HepG2 (cell line): Measurements from ENCODE around the gene SHC1. TPM values are rescaled to one million over a fixed set of nuclear protein-coding genes. Genes with fewer than 3 reads are reported as not detected.

Source experiments
- ATAC-seq: fragments of 200-7000 bp; cut with Tn5 transposase; 3 replicates; pipeline ENCODE4 v1.9.1; 2020; ENCODE audit warnings: mild to moderate bottlenecking, moderate library complexity
- BruUV-seq: library from RNA; stranded (reverse); fragments of 400-500 nt; replicated peaks from 2 replicates; lab custom pipeline; 2021; lab: Mats Ljungman, UMichigan
- CTCF ChIA-PET: fragments of 300-600 bp; formaldehyde crosslinking; extraction: SDS; loops from one replicate; lab custom pipeline; 2021; ENCODE audit warnings: low total read pairs, inconsistent platforms, low intra/inter-chr PET ratio; lab: Yijun Ruan, JAX
- POLR2A ChIA-PET: fragments of 350-600 bp; sonication (Branson Sonifier 250); formaldehyde crosslinking; loops from one replicate; lab custom pipeline; 2020; ENCODE audit warnings: antibody characterized with exemption, inconsistent platforms; lab: Yijun Ruan, JAX
- DNase-seq: peaks from one replicate; pipeline ENCODE4 v3.0.0-alpha.2; 2015; ENCODE audit warnings: low spot score
- FAIRE-seq: peaks from 3 replicates; lab custom pipeline; 2011; peaks lifted over from hg19 to GRCh38; lab: Jason Lieb, UNC
- H2AFZ ChIP-seq: one replicate; pipeline ENCODE4 v1.6.1; 2011; ENCODE audit warnings: low read length, inconsistent platforms
- H3K27ac ChIP-seq: fragments of 300-600 bp; 3 replicates; pipeline ENCODE4 v1.8.0; 2011; ENCODE audit warnings: mixed run types, mild to moderate bottlenecking, mixed read lengths, low read length, inconsistent platforms; ENCODE audit not compliant: insufficient read depth; ENCODE audit errors: extremely low read length
- H3K27me3 ChIP-seq, 2 experiments: fragments of 200-600 bp in 1 of 2; 2 replicates in 1 of 2; 3 replicates in 1 of 2; pipeline versions ENCODE4 v1.6.0 to v1.8.0; 2011; ENCODE audit warnings: low read length in 2 of 2, mild to moderate bottlenecking in 2 of 2, moderate library complexity in 2 of 2, inconsistent platforms in 1 of 2; ENCODE audit not compliant: insufficient read depth in 2 of 2, control insufficient read depth in 1 of 2
- H3K36me3 ChIP-seq, 2 experiments: fragments of 200-600 bp in 1 of 2; replicated peaks in 1 of 2; 2 replicates in 1 of 2; 3 replicates in 1 of 2; pipeline versions ENCODE4 v1.5.1 to v1.8.0; 2011; ENCODE audit warnings: low read length in 2 of 2, inconsistent platforms in 1 of 2; ENCODE audit not compliant: insufficient read depth in 2 of 2, control insufficient read depth in 1 of 2
- H3K4me1 ChIP-seq: 2 replicates; pipeline ENCODE4 v1.5.1; 2012; ENCODE audit warnings: low read length, inconsistent platforms; ENCODE audit not compliant: insufficient read depth
- H3K4me2 ChIP-seq: 2 replicates; pipeline ENCODE4 v1.6.0; 2011; ENCODE audit warnings: low read depth, low read length, inconsistent platforms
- H3K4me3 ChIP-seq, 3 experiments: fragments of 200-600 bp in 1 of 3; sonication (generic), shearing (Covaris generic) in 1 of 3; replicated peaks in 1 of 3; 2 replicates each; pipeline ENCODE4 v1.5.1; 2011 to 2016; ENCODE audit warnings: low read length in 3 of 3, inconsistent platforms in 2 of 3, low read depth in 2 of 3, mild to moderate bottlenecking in 2 of 3, control low read depth in 1 of 3, mixed read lengths in 1 of 3; ENCODE audit not compliant: insufficient read depth in 1 of 3
- H3K79me2 ChIP-seq: one replicate; pipeline ENCODE4 v1.6.1; 2011; ENCODE audit warnings: low read length, inconsistent platforms; ENCODE audit not compliant: insufficient read depth
- H3K9ac ChIP-seq: 2 replicates; pipeline ENCODE4 v1.6.0; 2011; ENCODE audit warnings: mild to moderate bottlenecking, low read depth, low read length, inconsistent platforms; ENCODE audit not compliant: insufficient read depth
- H3K9me3 ChIP-seq: 2 replicates; pipeline ENCODE4 v1.5.1; 2012; ENCODE audit warnings: mild to moderate bottlenecking, low read length
- H4K20me1 ChIP-seq: 2 replicates; pipeline ENCODE4 v1.6.0; 2011; ENCODE audit warnings: inconsistent platforms, mild to moderate bottlenecking, low read length, moderate library complexity; ENCODE audit not compliant: insufficient read depth
- ETS1 ChIP-seq: sonication (generic); formaldehyde crosslinking; IDR thresholded peaks from 2 replicates; pipeline ENCODE4 v1.4.0; 2020; ENCODE audit warnings: missing genetic modification reagents
- HNRNPLL ChIP-seq: fragments of 200-400 bp; formaldehyde crosslinking; IDR thresholded peaks from 2 replicates; pipeline ENCODE4 v1.6.1; 2017; ENCODE audit warnings: mild to moderate bottlenecking, low read depth, low read length; ENCODE audit not compliant: poor library complexity, severe bottlenecking
- JARID2 ChIP-seq: sonication (generic); formaldehyde crosslinking; IDR thresholded peaks from 2 replicates; pipeline ENCODE4 v1.8.1; 2023; ENCODE audit warnings: missing genetic modification reagents, inconsistent platforms; ENCODE audit not compliant: insufficient replicate concordance
- NCOR1 ChIP-seq: fragments of 200-600 bp; sonication (generic); IDR thresholded peaks from 2 replicates; pipeline ENCODE4 v1.7.0; 2017; ENCODE audit warnings: antibody characterized with exemption, low read length, borderline replicate concordance
- PCBP1 ChIP-seq: fragments of 200-400 bp; formaldehyde crosslinking; IDR thresholded peaks from 2 replicates; pipeline ENCODE4 v1.6.1; 2017; ENCODE audit warnings: mild to moderate bottlenecking, low read depth, low read length, borderline replicate concordance
- TARDBP ChIP-seq: sonication (generic); formaldehyde crosslinking; IDR thresholded peaks from 2 replicates; pipeline ENCODE4 v1.8.0; 2022; ENCODE audit warnings: mild to moderate bottlenecking, missing genetic modification reagents
- ZBTB39 ChIP-seq: sonication (generic); formaldehyde crosslinking; IDR thresholded peaks from 2 replicates; pipeline ENCODE4 v1.5.0; 2020; ENCODE audit warnings: missing genetic modification reagents
- ZNF234 ChIP-seq: sonication (generic); formaldehyde crosslinking; conservative IDR thresholded peaks from 2 replicates; pipeline ENCODE4 v1.5.1; 2020; ENCODE audit warnings: mild to moderate bottlenecking, missing genetic modification reagents
- ZNF3 ChIP-seq: IDR thresholded peaks from 2 replicates; pipeline ENCODE4 v1.7.0; 2017; ENCODE audit warnings: inconsistent platforms
- ZNF33B ChIP-seq: sonication (generic); formaldehyde crosslinking; IDR thresholded peaks from 2 replicates; pipeline ENCODE4 v1.5.1; 2020; ENCODE audit warnings: mild to moderate bottlenecking, missing genetic modification reagents
- ZNF460 ChIP-seq: sonication (generic); formaldehyde crosslinking; IDR thresholded peaks from 2 replicates; pipeline ENCODE4 v1.5.1; 2020; ENCODE audit warnings: missing genetic modification reagents, mild to moderate bottlenecking, borderline replicate concordance
- ZNF484 ChIP-seq: sonication (generic); formaldehyde crosslinking; IDR thresholded peaks from 2 replicates; pipeline ENCODE4 v1.5.1; 2020; ENCODE audit warnings: mild to moderate bottlenecking, low read depth, missing genetic modification reagents, borderline replicate concordance
- ZNF569 ChIP-seq: sonication (generic); formaldehyde crosslinking; IDR thresholded peaks from 2 replicates; pipeline ENCODE4 v1.5.0; 2020; ENCODE audit warnings: mild to moderate bottlenecking, missing genetic modification reagents, moderate library complexity, borderline replicate concordance
- ZNF615 ChIP-seq: sonication (generic); formaldehyde crosslinking; IDR thresholded peaks from 2 replicates; pipeline ENCODE4 v1.5.0; 2020; ENCODE audit warnings: mild to moderate bottlenecking, missing genetic modification reagents, borderline replicate concordance
- ZNF629 ChIP-seq: sonication (generic); formaldehyde crosslinking; conservative IDR thresholded peaks from 2 replicates; pipeline ENCODE4 v1.5.0; 2020; ENCODE audit warnings: missing genetic modification reagents
- ZNF740 ChIP-seq: sonication (generic); formaldehyde crosslinking; IDR thresholded peaks from 2 replicates; pipeline ENCODE4 v1.4.0; 2020; ENCODE audit warnings: missing genetic modification reagents
- ZNF777 ChIP-seq: sonication (generic); formaldehyde crosslinking; IDR thresholded peaks from 2 replicates; pipeline ENCODE4 v1.4.0; 2020; ENCODE audit warnings: missing genetic modification reagents
- WGBS: methylation state at CpG from one replicate; pipeline ENCODE4 v1.1.6; 2017; ENCODE audit warnings: low lambda C conversion rate; 5-methylcytosine and 5-hydroxymethylcytosine counted together
- in situ Hi-C: cut with HindIII; loops from 2 replicates; pipeline ENCODE4 v1.10.0; 2017; ENCODE audit warnings: low pct_unique_long_range_greater_than_20kb; ENCODE audit not compliant: extremely low pct_ligation_motif_present
- intact Hi-C: fragments of 100-400 bp; cut with micrococcal nuclease; formaldehyde crosslinking; loops from one replicate; pipeline ENCODE4 v1.10.0; 2022; ENCODE audit not compliant: unreplicated experiment
- polyA plus RNA-seq, 8 experiments: library from polyadenylated mRNA; depleted of rRNA in 3 of 8; stranded (reverse) in 7 of 8; unstranded in 1 of 8; fragments of >200 nt; fragmentation: Illumina TruSeq in 4 of 8; extraction: Trizol in 4 of 8; gene quantifications; 2 replicates each; pipeline versions ENCODE4 v1.2.1 to v1.2.3, GENCODE V29; 2011 to 2016; ENCODE audit warnings: low read depth in 4 of 8, missing spikeins in 1 of 8, mixed read lengths in 1 of 8; ENCODE audit not compliant: insufficient read depth in 1 of 8
- total RNA-seq, 5 experiments: library from RNA; depleted of rRNA; stranded (reverse); fragments of >200 nt; fragmentation: Illumina TruSeq; extraction: Trizol; gene quantifications; 2 replicates each; pipeline ENCODE4 v1.2.3, GENCODE V29; 2016; ENCODE audit warnings: low read depth in 1 of 5
- TF ChIP-seq, protein P1 (sequence below): IDR thresholded peaks from 2 replicates; pipeline ENCODE4 v1.6.1; 2012; ENCODE audit warnings: inconsistent platforms
- TF ChIP-seq, protein P2 (sequence below): sonication (generic); formaldehyde crosslinking; IDR thresholded peaks from 2 replicates; pipeline ENCODE4 v1.9.0; 2021; ENCODE audit warnings: missing genetic modification reagents, borderline replicate concordance

SHC1 gene
- total and polyA plus RNA-seq, 2 of the 13 experiments (the other 11 are each of a cell fraction or from before 2014, with no cell fraction given), result 52.0 to 137 TPM

- intact Hi-C loops, result no loop called here
- ChIA-PET CTCF (interaction anchor here (0.9 kb wide), 1 partner anchor 34 kb away, joined by 5 read pairs; no protein-coding TSS in a partner anchor), POLR2A (interaction anchor here (0.7 to 2.9 kb wide), 11 partner anchors 10 to 68 kb away, joined by 3 to 78 read pairs (median 5); partner anchors contain the start of genes ADAM15, CKS1B, LENEP and PBXIP1)
- H3K9ac ChIP-seq, result peak within 1 kb of the TSS; percentile 87
- H3K9me3 ChIP-seq, result no peaks in the 10 kb centered on the region
- H3K27me3 ChIP-seq, result no peaks in the 10 kb centered on the region
- H4K20me1 ChIP-seq, result no peaks in the 10 kb centered on the region
- peak within 1 kb of the TSS; percentile 64 for H3K27ac ChIP-seq
- peak within 1 kb of the TSS; percentile 74 to 86 (median 76) for H3K4me3 ChIP-seq
- in situ Hi-C loops, result loop anchor here (5.0 kb wide), 1 partner anchor 79 kb away; the partner anchor contains the start of gene EFNA4
- H2AFZ ChIP-seq, result no peak within 1 kb of the TSS
- FAIRE-seq, result peak; percentile 95
- H3K36me3 ChIP-seq, result peaks cover 3 to 15% of the 10 kb centered on the region in 2 experiments
- H3K4me2 ChIP-seq, result peak within 1 kb of the TSS; percentile 90
- ATAC-seq, result peak; percentile 99
- DNase-seq, result peak; percentile 99
- H3K4me1 ChIP-seq, result peaks cover 34% of the 10 kb centered on the region
- 2% methylated on average over 14 of the region's 26 CpGs for whole genome bisulfite sequencing
- BruUV-seq, result no TSS peak
- peaks cover 30% of the 10 kb centered on the region for H3K79me2 ChIP-seq
- TF ChIP-seq ZNF569 (CRISPR knock-in tag) (no peak), ZNF629 (CRISPR knock-in tag) (no peak), JARID2 (CRISPR knock-in tag) (no peak), ZNF3 (CRISPR knock-in tag) (no peak), NCOR1 (no peak), ZNF615 (no peak), HNRNPLL (no peak), ZNF460 (CRISPR knock-in tag) (no peak), ZNF740 (CRISPR knock-in tag) (no peak), TARDBP (peak; percentile 90), ZBTB39 (CRISPR knock-in tag) (no peak), ZNF777 (CRISPR knock-in tag) (0 out of 2 replicates have a peak, but pooled peaks have one; percentile 28), PCBP1 (no peak), ZNF33B (CRISPR knock-in tag) (no peak), ZNF234 (CRISPR knock-in tag) (no peak), ETS1 (CRISPR knock-in tag) (no peak), ZNF484 (CRISPR knock-in tag) (no peak)
- TF ChIP-seq, protein P1, sequence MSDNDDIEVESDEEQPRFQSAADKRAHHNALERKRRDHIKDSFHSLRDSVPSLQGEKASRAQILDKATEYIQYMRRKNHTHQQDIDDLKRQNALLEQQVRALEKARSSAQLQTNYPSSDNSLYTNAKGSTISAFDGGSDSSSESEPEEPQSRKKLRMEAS, result peak; percentile 96
- TF ChIP-seq, protein P2, sequence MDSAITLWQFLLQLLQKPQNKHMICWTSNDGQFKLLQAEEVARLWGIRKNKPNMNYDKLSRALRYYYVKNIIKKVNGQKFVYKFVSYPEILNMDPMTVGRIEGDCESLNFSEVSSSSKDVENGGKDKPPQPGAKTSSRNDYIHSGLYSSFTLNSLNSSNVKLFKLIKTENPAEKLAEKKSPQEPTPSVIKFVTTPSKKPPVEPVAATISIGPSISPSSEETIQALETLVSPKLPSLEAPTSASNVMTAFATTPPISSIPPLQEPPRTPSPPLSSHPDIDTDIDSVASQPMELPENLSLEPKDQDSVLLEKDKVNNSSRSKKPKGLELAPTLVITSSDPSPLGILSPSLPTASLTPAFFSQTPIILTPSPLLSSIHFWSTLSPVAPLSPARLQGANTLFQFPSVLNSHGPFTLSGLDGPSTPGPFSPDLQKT (CRISPR knock-in tag), result no peak
These were observed 12.5 kb upstream of the SHC1 start, which contains the start of gene FLAD1 for GRCh38 chr1:154982897-154983648. Gene FLAD1, plus strand, starts transcription at chr1:154983344. Its CDS starts 351 bp downstream, at chr1:154983695.
